Measurements from ENCODE around the gene CIDEB. TPM values are rescaled to one million over a fixed set of nuclear protein-coding genes. Genes with fewer than 3 reads are reported as not detected.

CIDEB gene
- total and polyA plus RNA-seq, 2 of the 13 experiments (the other 11 are each of a cell fraction or from before 2014, with no cell fraction given), result 35.8 to 110 TPM

DNA sequence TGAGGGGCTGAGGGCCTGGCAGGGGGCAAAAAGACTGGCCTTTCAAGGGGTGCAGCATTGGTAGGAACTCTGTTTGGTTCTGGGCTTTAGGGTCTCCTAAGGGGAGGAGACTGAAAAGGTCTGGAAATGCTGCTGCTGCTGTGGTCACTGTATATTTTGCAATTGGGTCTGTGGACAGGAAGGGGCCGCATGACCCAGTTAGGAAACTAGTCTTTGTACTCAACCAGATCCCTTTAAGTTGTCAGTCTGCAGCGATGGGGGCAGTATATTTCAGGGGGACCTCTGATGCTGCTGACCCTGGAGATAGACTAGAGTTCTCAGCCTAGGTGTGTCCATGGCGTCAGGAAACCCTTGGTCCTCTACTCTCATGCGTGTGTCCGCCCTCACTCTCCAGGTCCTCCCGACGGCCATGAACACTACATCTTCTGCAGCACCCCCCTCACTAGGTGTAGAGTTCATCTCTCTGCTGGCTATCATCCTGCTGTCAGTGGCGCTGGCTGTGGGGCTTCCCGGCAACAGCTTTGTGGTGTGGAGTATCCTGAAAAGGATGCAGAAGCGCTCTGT lies 7.5 kb upstream of the CIDEB start (continued):
- TF ChIP-seq, protein P1, sequence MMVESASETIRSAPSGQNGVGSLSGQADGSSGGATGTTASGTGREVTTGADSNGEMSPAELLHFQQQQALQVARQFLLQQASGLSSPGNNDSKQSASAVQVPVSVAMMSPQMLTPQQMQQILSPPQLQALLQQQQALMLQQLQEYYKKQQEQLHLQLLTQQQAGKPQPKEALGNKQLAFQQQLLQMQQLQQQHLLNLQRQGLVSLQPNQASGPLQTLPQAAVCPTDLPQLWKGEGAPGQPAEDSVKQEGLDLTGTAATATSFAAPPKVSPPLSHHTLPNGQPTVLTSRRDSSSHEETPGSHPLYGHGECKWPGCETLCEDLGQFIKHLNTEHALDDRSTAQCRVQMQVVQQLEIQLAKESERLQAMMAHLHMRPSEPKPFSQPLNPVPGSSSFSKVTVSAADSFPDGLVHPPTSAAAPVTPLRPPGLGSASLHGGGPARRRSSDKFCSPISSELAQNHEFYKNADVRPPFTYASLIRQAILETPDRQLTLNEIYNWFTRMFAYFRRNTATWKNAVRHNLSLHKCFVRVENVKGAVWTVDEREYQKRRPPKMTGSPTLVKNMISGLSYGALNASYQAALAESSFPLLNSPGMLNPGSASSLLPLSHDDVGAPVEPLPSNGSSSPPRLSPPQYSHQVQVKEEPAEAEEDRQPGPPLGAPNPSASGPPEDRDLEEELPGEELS (CRISPR knock-in tag; IDR thresholded peaks at IDR 0.05), result peak; percentile 16; the same call in 1 of the 2 replicates
- TF ChIP-seq SRF (IDR thresholded peaks at IDR 0.05; ENCODE audit: low read depth, low read length) (peak; percentile 17; the same call in 1 of the 2 replicates), ARNT2 (CRISPR knock-in tag; IDR thresholded peaks at IDR 0.05; ENCODE audit: low read depth) (no peak), CC2D1A (CRISPR knock-in tag; IDR thresholded peaks at IDR 0.05) (no peak), SIN3A (IDR thresholded peaks at IDR 0.05; ENCODE audit: borderline replicate concordance, low read depth, low read length) (0 out of 2 replicates have a peak, but pooled peaks have one; percentile 62), SPEN (CRISPR knock-in tag; IDR thresholded peaks at IDR 0.05; ENCODE audit: low read depth) (0 out of 2 replicates have a peak, but pooled peaks have one; percentile 18), ZNF614 (CRISPR knock-in tag; IDR thresholded peaks at IDR 0.05; ENCODE audit: borderline replicate concordance) (no peak; the same call in 1 of the 2 replicates), ZNF44 (CRISPR knock-in tag; IDR thresholded peaks at IDR 0.05) (0 out of 2 replicates have a peak, but pooled peaks have one; percentile 31), ZNF296 (CRISPR knock-in tag; conservative IDR thresholded peaks at IDR 0.05) (no peak), FOXA3 (CRISPR knock-in tag; IDR thresholded peaks at IDR 0.05) (peak; percentile 28; the same call in 1 of the 2 replicates), ZNF772 (CRISPR knock-in tag; IDR thresholded peaks at IDR 0.05) (no peak), SNAI1 (CRISPR knock-in tag; IDR thresholded peaks at IDR 0.05; ENCODE audit: borderline replicate concordance) (no peak), ATRX (CRISPR knock-in tag; IDR thresholded peaks at IDR 0.05; ENCODE audit: borderline replicate concordance) (no peak), ZNF607 (CRISPR knock-in tag; IDR thresholded peaks at IDR 0.05; ENCODE audit: borderline replicate concordance) (peak; percentile 12; the same call in 1 of the 2 replicates), RXRB (CRISPR knock-in tag; IDR thresholded peaks at IDR 0.05; ENCODE audit: borderline replicate concordance) (peak; percentile 39; the same call in 1 of the 2 replicates), ZNF138 (CRISPR knock-in tag; IDR thresholded peaks at IDR 0.05; ENCODE audit: low read depth) (0 out of 2 replicates have a peak, but pooled peaks have one; percentile 55), CBX2 (IDR thresholded peaks at IDR 0.05; ENCODE audit: low read depth, low read length) (no peak), CBX2 (CRISPR knock-in tag; IDR thresholded peaks at IDR 0.05; ENCODE audit: low read depth) (0 out of 2 replicates have a peak, but pooled peaks have one; percentile 56), HOXA3 (CRISPR knock-in tag; IDR thresholded peaks at IDR 0.05) (peak; percentile 8; the same call in 1 of the 2 replicates), POLR2A (IDR thresholded peaks at IDR 0.05; ENCODE audit: insufficient read depth in 1 of 2, low read depth in 2 of 2, low read length in 2 of 2) (peak in 1 of 2 experiments; percentile 10; a peak in 1 of 4 replicates), NRL (CRISPR knock-in tag; IDR thresholded peaks at IDR 0.05; ENCODE audit: borderline replicate concordance) (peak; percentile 0; the same call in 1 of the 2 replicates), HNRNPH1 (optimal IDR thresholded peaks at IDR 0.05; ENCODE audit: low read depth, low read length) (peak; percentile 10), ZNF543 (CRISPR knock-in tag; IDR thresholded peaks at IDR 0.05) (no peak)
- TF ChIP-seq, protein P2, sequence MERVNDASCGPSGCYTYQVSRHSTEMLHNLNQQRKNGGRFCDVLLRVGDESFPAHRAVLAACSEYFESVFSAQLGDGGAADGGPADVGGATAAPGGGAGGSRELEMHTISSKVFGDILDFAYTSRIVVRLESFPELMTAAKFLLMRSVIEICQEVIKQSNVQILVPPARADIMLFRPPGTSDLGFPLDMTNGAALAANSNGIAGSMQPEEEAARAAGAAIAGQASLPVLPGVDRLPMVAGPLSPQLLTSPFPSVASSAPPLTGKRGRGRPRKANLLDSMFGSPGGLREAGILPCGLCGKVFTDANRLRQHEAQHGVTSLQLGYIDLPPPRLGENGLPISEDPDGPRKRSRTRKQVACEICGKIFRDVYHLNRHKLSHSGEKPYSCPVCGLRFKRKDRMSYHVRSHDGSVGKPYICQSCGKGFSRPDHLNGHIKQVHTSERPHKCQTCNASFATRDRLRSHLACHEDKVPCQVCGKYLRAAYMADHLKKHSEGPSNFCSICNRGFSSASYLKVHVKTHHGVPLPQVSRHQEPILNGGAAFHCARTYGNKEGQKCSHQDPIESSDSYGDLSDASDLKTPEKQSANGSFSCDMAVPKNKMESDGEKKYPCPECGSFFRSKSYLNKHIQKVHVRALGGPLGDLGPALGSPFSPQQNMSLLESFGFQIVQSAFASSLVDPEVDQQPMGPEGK (CRISPR knock-in tag; IDR thresholded peaks at IDR 0.05), result peak; percentile 44
- TF ChIP-seq, protein P3, sequence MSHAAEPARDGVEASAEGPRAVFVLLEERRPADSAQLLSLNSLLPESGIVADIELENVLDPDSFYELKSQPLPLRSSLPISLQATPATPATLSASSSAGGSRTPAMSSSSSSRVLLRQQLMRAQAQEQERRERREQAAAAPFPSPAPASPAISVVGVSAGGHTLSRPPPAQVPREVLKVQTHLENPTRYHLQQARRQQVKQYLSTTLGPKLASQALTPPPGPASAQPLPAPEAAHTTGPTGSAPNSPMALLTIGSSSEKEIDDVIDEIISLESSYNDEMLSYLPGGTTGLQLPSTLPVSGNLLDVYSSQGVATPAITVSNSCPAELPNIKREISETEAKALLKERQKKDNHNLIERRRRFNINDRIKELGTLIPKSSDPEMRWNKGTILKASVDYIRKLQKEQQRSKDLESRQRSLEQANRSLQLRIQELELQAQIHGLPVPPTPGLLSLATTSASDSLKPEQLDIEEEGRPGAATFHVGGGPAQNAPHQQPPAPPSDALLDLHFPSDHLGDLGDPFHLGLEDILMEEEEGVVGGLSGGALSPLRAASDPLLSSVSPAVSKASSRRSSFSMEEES (CRISPR knock-in tag; IDR thresholded peaks at IDR 0.05), result peak; percentile 70; the same call in 1 of the 2 replicates

All from HepG2 (cell line).